ENCODE data around the gene GOLT1A.

GOLT1A gene

GRCh38 chr1:204260601-204261197 is 46.9 kb upstream of the GOLT1A start:
- Histone ChIP-seq H3K79me1 (ENCODE audit: low read length) (no peaks in the 10 kb centered on the region), H2AK5ac (ENCODE audit: low read length) (no peak overlapping the region), H3K4me3 (ENCODE audit: low read length) (no peak overlapping the region), H2BK5ac (ENCODE audit: low read length) (no peak overlapping the region), H2BK15ac (replicated peaks; ENCODE audit: low read depth) (no peak overlapping the region), H4K8ac (ENCODE audit: low read depth, low read length) (no peak overlapping the region), H3K36me3 (ENCODE audit: control insufficient read depth, insufficient read depth, low read length) (no peaks in the 10 kb centered on the region), H3K9ac (ENCODE audit: low read length) (no peak overlapping the region), H3K4ac (ENCODE audit: low read depth, low read length) (no peak overlapping the region), H3K4me1 (ENCODE audit: control insufficient read depth, low read depth, low read length) (peaks cover 13% of the 10 kb centered on the region), H2BK120ac (ENCODE audit: low read depth, low read length) (no peak overlapping the region), H3K18ac (ENCODE audit: low read length) (no peak overlapping the region), H3K27ac (ENCODE audit: low read depth, low read length) (no peak overlapping the region), H3K4me2 (ENCODE audit: low read length) (no peak overlapping the region), H3K79me2 (ENCODE audit: control insufficient read depth, insufficient read depth, low read length) (no peaks in the 10 kb centered on the region), H3K23ac (ENCODE audit: low read length) (no peak overlapping the region), H4K5ac (ENCODE audit: low read length) (no peak overlapping the region), H3K27me3 (ENCODE audit: insufficient read depth, low read length, poor library complexity) (no peaks in the 10 kb centered on the region), H3K56ac (ENCODE audit: low read length) (no peak overlapping the region)
- WGBS (ENCODE audit: extremely low coverage, insufficient coverage, low lambda C conversion rate): no CpG with 5 or more reads among the region's 14 CpGs
- no peak for DNase-seq

GRCh38 chr1:204259782-204260181 is 46.0 kb upstream of the GOLT1A start:
- no peak overlapping the region for H3K9ac ChIP-seq (ENCODE audit: low read length)
- no peak overlapping the region for H3K4me2 ChIP-seq (ENCODE audit: low read length)
- H3K36me3 ChIP-seq (ENCODE audit: control insufficient read depth, insufficient read depth, low read length): no peaks in the 10 kb centered on the region

GRCh38 chr1:204259196-204259595 is 45.4 kb upstream of the GOLT1A start:
- Histone ChIP-seq H3K18ac (ENCODE audit: low read length) (no peak overlapping the region), H2BK120ac (ENCODE audit: low read depth, low read length) (no peak overlapping the region), H4K5ac (ENCODE audit: low read length) (no peak overlapping the region), H2BK15ac (replicated peaks; ENCODE audit: low read depth) (no peak overlapping the region), H4K8ac (ENCODE audit: low read depth, low read length) (no peak overlapping the region), H2AK5ac (ENCODE audit: low read length) (no peak overlapping the region), H2BK5ac (ENCODE audit: low read length) (no peak overlapping the region), H3K23ac (ENCODE audit: low read length) (no peak overlapping the region), H3K4me1 (ENCODE audit: control insufficient read depth, low read depth, low read length) (peaks cover 14% of the 10 kb centered on the region), H3K27ac (ENCODE audit: low read depth, low read length) (no peak overlapping the region), H3K4ac (ENCODE audit: low read depth, low read length) (no peak overlapping the region), H3K36me3 (ENCODE audit: control insufficient read depth, insufficient read depth, low read length) (no peaks in the 10 kb centered on the region), H3K9ac (ENCODE audit: low read length) (no peak overlapping the region), H3K56ac (ENCODE audit: low read length) (no peak overlapping the region), H3K79me2 (ENCODE audit: control insufficient read depth, insufficient read depth, low read length) (no peaks in the 10 kb centered on the region), H3K4me2 (ENCODE audit: low read length) (no peak overlapping the region), H3K79me1 (ENCODE audit: low read length) (no peaks in the 10 kb centered on the region), H3K27me3 (ENCODE audit: insufficient read depth, low read length, poor library complexity) (no peaks in the 10 kb centered on the region), H3K4me3 (ENCODE audit: low read length) (no peak overlapping the region)
- WGBS (ENCODE audit: extremely low coverage, insufficient coverage, low lambda C conversion rate): no CpG with 5 or more reads among the region's 18 CpGs
- DNase-seq: no peak

More at GRCh38 chr1:204259782-204260181, 46.0 kb upstream of the GOLT1A start:
- Histone ChIP-seq H2AK5ac (ENCODE audit: low read length) (no peak overlapping the region), H3K4me1 (ENCODE audit: control insufficient read depth, low read depth, low read length) (peaks cover 14% of the 10 kb centered on the region), H3K18ac (ENCODE audit: low read length) (no peak overlapping the region), H3K79me1 (ENCODE audit: low read length) (no peaks in the 10 kb centered on the region), H3K4ac (ENCODE audit: low read depth, low read length) (no peak overlapping the region), H3K27ac (ENCODE audit: low read depth, low read length) (no peak overlapping the region), H3K79me2 (ENCODE audit: control insufficient read depth, insufficient read depth, low read length) (no peaks in the 10 kb centered on the region), H3K27me3 (ENCODE audit: insufficient read depth, low read length, poor library complexity) (no peaks in the 10 kb centered on the region), H2BK120ac (ENCODE audit: low read depth, low read length) (no peak overlapping the region), H2BK5ac (ENCODE audit: low read length) (no peak overlapping the region), H3K23ac (ENCODE audit: low read length) (no peak overlapping the region), H3K4me3 (ENCODE audit: low read length) (no peak overlapping the region), H4K5ac (ENCODE audit: low read length) (no peak overlapping the region), H4K8ac (ENCODE audit: low read depth, low read length) (no peak overlapping the region), H3K56ac (ENCODE audit: low read length) (no peak overlapping the region), H2BK15ac (replicated peaks; ENCODE audit: low read depth) (no peak overlapping the region)
- WGBS (ENCODE audit: extremely low coverage, insufficient coverage, low lambda C conversion rate): no CpG with 5 or more reads among the region's 5 CpGs
- DNase-seq: no peak

GRCh38 chr1:204258213-204259115 is 44.7 kb upstream of the GOLT1A start:
- Histone ChIP-seq H3K36me3 (ENCODE audit: control insufficient read depth, insufficient read depth, low read length) (no peaks in the 10 kb centered on the region), H2BK15ac (replicated peaks; ENCODE audit: low read depth) (no peak overlapping the region), H3K79me2 (ENCODE audit: control insufficient read depth, insufficient read depth, low read length) (no peaks in the 10 kb centered on the region), H3K56ac (ENCODE audit: low read length) (no peak overlapping the region), H2BK120ac (ENCODE audit: low read depth, low read length) (no peak overlapping the region), H3K27me3 (ENCODE audit: insufficient read depth, low read length, poor library complexity) (no peaks in the 10 kb centered on the region), H4K5ac (ENCODE audit: low read length) (no peak overlapping the region), H3K18ac (ENCODE audit: low read length) (no peak overlapping the region), H3K4me2 (ENCODE audit: low read length) (no peak overlapping the region), H4K8ac (ENCODE audit: low read depth, low read length) (no peak overlapping the region), H3K4ac (ENCODE audit: low read depth, low read length) (no peak overlapping the region), H3K79me1 (ENCODE audit: low read length) (no peaks in the 10 kb centered on the region), H3K4me3 (ENCODE audit: low read length) (no peak overlapping the region), H3K4me1 (ENCODE audit: control insufficient read depth, low read depth, low read length) (peaks cover 11% of the 10 kb centered on the region), H3K23ac (ENCODE audit: low read length) (no peak overlapping the region), H3K27ac (ENCODE audit: low read depth, low read length) (no peak overlapping the region), H2AK5ac (ENCODE audit: low read length) (no peak overlapping the region), H3K9ac (ENCODE audit: low read length) (no peak overlapping the region), H2BK5ac (ENCODE audit: low read length) (no peak overlapping the region)
- DNase-seq: peak; percentile 87
- no CpG with 5 or more reads among the region's 7 CpGs for WGBS (ENCODE audit: extremely low coverage, insufficient coverage, low lambda C conversion rate)

- Histone ChIP-seq H2BK5ac (ENCODE audit: low read length) (no peak overlapping the region), H3K18ac (ENCODE audit: low read length) (no peak overlapping the region), H2BK120ac (ENCODE audit: low read depth, low read length) (no peak overlapping the region), H4K8ac (ENCODE audit: low read depth, low read length) (no peak overlapping the region), H2BK15ac (replicated peaks; ENCODE audit: low read depth) (no peak overlapping the region), H3K9ac (ENCODE audit: low read length) (no peak overlapping the region), H3K4me1 (ENCODE audit: control insufficient read depth, low read depth, low read length) (peaks cover 5% of the 10 kb centered on the region), H3K79me1 (ENCODE audit: low read length) (no peaks in the 10 kb centered on the region), H3K27me3 (ENCODE audit: insufficient read depth, low read length, poor library complexity) (no peaks in the 10 kb centered on the region), H3K79me2 (ENCODE audit: control insufficient read depth, insufficient read depth, low read length) (no peaks in the 10 kb centered on the region), H3K4me3 (ENCODE audit: low read length) (no peak overlapping the region), H2AK5ac (ENCODE audit: low read length) (no peak overlapping the region), H3K4me2 (ENCODE audit: low read length) (no peak overlapping the region), H3K56ac (ENCODE audit: low read length) (no peak overlapping the region), H3K36me3 (ENCODE audit: control insufficient read depth, insufficient read depth, low read length) (no peaks in the 10 kb centered on the region), H3K23ac (ENCODE audit: low read length) (no peak overlapping the region), H4K5ac (ENCODE audit: low read length) (no peak overlapping the region), H3K4ac (ENCODE audit: low read depth, low read length) (no peak overlapping the region), H3K27ac (ENCODE audit: low read depth, low read length) (no peak overlapping the region)
- DNase-seq: no peak
- no CpG with 5 or more reads among the region's 24 CpGs for whole genome bisulfite sequencing (ENCODE audit: extremely low coverage, insufficient coverage, low lambda C conversion rate)
These were observed 43.7 kb upstream of the GOLT1A start for GRCh38 chr1:204257446-204257845.
